ENCODE results near the gene ARL5C. TPM values are rescaled to one million over a fixed set of nuclear protein-coding genes. Genes with fewer than 3 reads are reported as not detected.

ARL5C gene
- total RNA-seq, 4 donors from 2014 or later: not detected

- intact Hi-C loops (cut with DNase I; ENCODE audit: low total_unique reads): no loop called here
- Histone ChIP-seq H3K4me1 (no peaks in the 10 kb centered on the region), H3K4me3 (peak overlapping the region; percentile 87 to 92), H3K27ac (peak overlapping the region; percentile 96 to 99), H3K9me3 (no peaks in the 10 kb centered on the region), H3K27me3 (no peaks in the 10 kb centered on the region), H3K36me3 (no peaks in the 10 kb centered on the region)
- DNase-seq: no peak
- TF ChIP-seq POLR2A (IDR thresholded peaks at IDR 0.05) (no peak), CTCF (IDR thresholded peaks at IDR 0.05) (no peak)
Measured at GRCh38 chr17:39150795-39151149, 15.2 kb downstream of the ARL5C start.

- Histone ChIP-seq H3K27me3 (no peaks in the 10 kb centered on the region), H3K9me3 (no peaks in the 10 kb centered on the region), H3K36me3 (no peaks in the 10 kb centered on the region), H3K4me3 (no peak overlapping the region), H3K4me1 (no peaks in the 10 kb centered on the region), H3K27ac (peak overlapping the region; percentile 96 to 99)
- TF ChIP-seq POLR2A (IDR thresholded peaks at IDR 0.05) (no peak), CTCF (IDR thresholded peaks at IDR 0.05) (no peak)
- no peak for DNase-seq
- intact Hi-C loops (cut with DNase I; ENCODE audit: low total_unique reads): no loop called here
Measured at GRCh38 chr17:39150104-39150634, 15.8 kb downstream of the ARL5C start.

- Histone ChIP-seq H3K9me3 (no peaks in the 10 kb centered on the region), H3K27ac (no peak overlapping the region), H3K27me3 (no peaks in the 10 kb centered on the region), H3K4me3 (no peak overlapping the region), H3K36me3 (no peaks in the 10 kb centered on the region), H3K4me1 (no peaks in the 10 kb centered on the region)
- intact Hi-C loops (cut with DNase I; ENCODE audit: low total_unique reads): no loop called here
- TF ChIP-seq CTCF (IDR thresholded peaks at IDR 0.05) (no peak), POLR2A (IDR thresholded peaks at IDR 0.05) (no peak)
- no peak for DNase-seq
Measured at GRCh38 chr17:39147221-39148185, 18.5 kb downstream of the ARL5C start.

GRCh38 chr17:39146273-39146672 is 19.7 kb downstream of the ARL5C start:
- TF ChIP-seq POLR2A (IDR thresholded peaks at IDR 0.05): no peak
- no peak for TF ChIP-seq CTCF (IDR thresholded peaks at IDR 0.05)
- no peaks in the 10 kb centered on the region for H3K27me3 ChIP-seq
- no peaks in the 10 kb centered on the region for H3K9me3 ChIP-seq
- H3K4me3 ChIP-seq: no peak overlapping the region
- no peak for DNase-seq
- no peaks in the 10 kb centered on the region for H3K4me1 ChIP-seq
- intact Hi-C loops (cut with DNase I; ENCODE audit: low total_unique reads): no loop called here
- peak overlapping the region in 1 of 2 donors; percentile 73 for H3K27ac ChIP-seq
- no peaks in the 10 kb centered on the region for H3K36me3 ChIP-seq

GRCh38 chr17:39145143-39145542 is 20.8 kb downstream of the ARL5C start:
- Histone ChIP-seq H3K36me3 (no peaks in the 10 kb centered on the region), H3K27ac (peak overlapping the region; percentile 73 to 80), H3K27me3 (no peaks in the 10 kb centered on the region), H3K4me3 (no peak overlapping the region), H3K9me3 (no peaks in the 10 kb centered on the region), H3K4me1 (no peaks in the 10 kb centered on the region)
- DNase-seq: peak in 1 of 2 donors; percentile 37
- TF ChIP-seq CTCF (IDR thresholded peaks at IDR 0.05) (no peak), POLR2A (IDR thresholded peaks at IDR 0.05) (no peak)
- intact Hi-C loops (cut with DNase I; ENCODE audit: low total_unique reads): no loop called here

All from uterus (tissue), 4 donors.